ENCODE measurements around the gene UNC13B.
A peak's percentile ranks its signal among the peaks of the same experiment; 100 is the strongest.
"Not testable (repeated sequence)": the region's sequence is repeated elsewhere in the genome, so short reads cannot be mapped to it uniquely, and the experiment has no call there.

UNC13B gene

GRCh38 chr9:35161713-35162604, at the start of gene UNC13B:
UNC13B (plus strand) TSS chr9:35162009; CDS start chr9:35162284, 275 bp downstream.
- DNase-seq: peak; percentile 77

GRCh38 chr9:35112257-35113020, 49.4 kb upstream of the UNC13B start:
- DNase-seq: no peak

GRCh38 chr9:35114113-35114839, 47.5 kb upstream of the UNC13B start:
- DNase-seq: peak; percentile 70

GRCh38 chr9:35114840-35115628, 46.8 kb upstream of the UNC13B start:
- DNase-seq: no peak

GRCh38 chr9:35115680-35116538, 45.9 kb upstream of the UNC13B start, which contains the start of gene ATOSB:
ATOSB (minus strand) TSS chr9:35115862; CDS start chr9:35108274, 7,588 bp downstream.
- DNase-seq: peak; percentile 94

- DNase-seq: no peak
Observed at GRCh38 chr9:35116539-35116897, 45.3 kb upstream of the UNC13B start.

- DNase-seq: peak; percentile 93
Observed at GRCh38 chr9:35116898-35117551, 44.8 kb upstream of the UNC13B start.

GRCh38 chr9:35134920-35135319, 26.9 kb upstream of the UNC13B start:
- no peak for DNase-seq

- no peak for DNase-seq
Observed at GRCh38 chr9:35135988-35136387, 25.8 kb upstream of the UNC13B start.

- no peak for DNase-seq
Observed at GRCh38 chr9:35136866-35137265, 24.9 kb upstream of the UNC13B start.

GRCh38 chr9:35140093-35140492, 21.7 kb upstream of the UNC13B start:
- DNase-seq: no peak

- DNase-seq: no peak
Observed at GRCh38 chr9:35142037-35142436, 19.8 kb upstream of the UNC13B start.

GRCh38 chr9:35147941-35148563, 13.8 kb upstream of the UNC13B start:
- DNase-seq: not testable (repeated sequence)

GRCh38 chr9:35152926-35153325, 8.9 kb upstream of the UNC13B start:
- DNase-seq: no peak

GRCh38 chr9:35156781-35157180, 5.0 kb upstream of the UNC13B start:
- DNase-seq: no peak

GRCh38 chr9:35157836-35158235, 4.0 kb upstream of the UNC13B start:
- not testable (repeated sequence) for DNase-seq

- DNase-seq: no peak
Observed at GRCh38 chr9:35158501-35159280, 3.1 kb upstream of the UNC13B start.

- DNase-seq: no peak
Observed at GRCh38 chr9:35162605-35163315, 951 bp downstream of the UNC13B start.

- DNase-seq: no peak
Observed at GRCh38 chr9:35163413-35163812, 1.6 kb downstream of the UNC13B start.
